Astrocyte (in vitro differentiated cells and primary cell): ENCODE results near the gene AMPD3. TPM values are rescaled to one million over a fixed set of nuclear protein-coding genes. Genes with fewer than 3 reads are reported as not detected.

Experiments
- DNase-seq: peaks from one replicate; pipeline ENCODE4 v3.0.0-alpha.2; 2010; ENCODE audit warnings: low read depth
- FAIRE-seq: peaks from 2 replicates; lab custom pipeline; 2011; peaks lifted over from hg19 to GRCh38; lab: Jason Lieb, UNC
- H2AFZ ChIP-seq: 2 replicates; pipeline ENCODE4 v1.6.0; 2012; ENCODE audit warnings: low read depth, low read length, inconsistent platforms
- H3K27ac ChIP-seq: 2 replicates; pipeline ENCODE4 v1.5.1; 2011; ENCODE audit warnings: low read depth, low read length, inconsistent platforms
- H3K27me3 ChIP-seq: 2 replicates; pipeline ENCODE4 v1.6.0; 2011; ENCODE audit warnings: low read length, inconsistent platforms; ENCODE audit not compliant: insufficient read depth
- H3K36me3 ChIP-seq: 2 replicates; pipeline ENCODE4 v1.5.1; 2011; ENCODE audit warnings: low read length, inconsistent platforms; ENCODE audit not compliant: insufficient read depth
- H3K4me1 ChIP-seq: 2 replicates; pipeline ENCODE4 v1.5.1; 2011; ENCODE audit warnings: low read length, inconsistent platforms; ENCODE audit not compliant: insufficient read depth
- H3K4me2 ChIP-seq: 2 replicates; pipeline ENCODE4 v1.6.0; 2012; ENCODE audit warnings: low read length, inconsistent platforms
- H3K4me3 ChIP-seq: 2 replicates; pipeline ENCODE4 v1.5.1; 2011; ENCODE audit warnings: low read depth, mild to moderate bottlenecking, low read length, inconsistent platforms; ENCODE audit not compliant: insufficient read depth
- H3K79me2 ChIP-seq: 2 replicates; pipeline ENCODE4 v1.6.0; 2012; ENCODE audit warnings: mild to moderate bottlenecking, low read length, inconsistent platforms; ENCODE audit not compliant: insufficient read depth
- H3K9ac ChIP-seq: 2 replicates; pipeline ENCODE4 v1.6.0; 2012; ENCODE audit warnings: mild to moderate bottlenecking, low read length, inconsistent platforms
- H3K9me3 ChIP-seq: 2 replicates; pipeline ENCODE4 v1.5.1; 2012; ENCODE audit warnings: low read depth, mild to moderate bottlenecking, low read length, inconsistent platforms; ENCODE audit not compliant: insufficient read depth
- H4K20me1 ChIP-seq: 2 replicates; pipeline ENCODE4 v1.6.0; 2012; ENCODE audit warnings: low read length, inconsistent platforms; ENCODE audit not compliant: insufficient read depth
- H3K27ac Mint-ChIP-seq: one replicate; pipeline ENCODE4 v1.8.0; 2021; ENCODE audit warnings: mild to moderate bottlenecking, mixed read lengths; ENCODE audit not compliant: unreplicated experiment
- H3K27me3 Mint-ChIP-seq: one replicate; pipeline ENCODE4 v1.8.0; 2021; ENCODE audit warnings: low read depth, mixed read lengths; ENCODE audit not compliant: unreplicated experiment
- H3K36me3 Mint-ChIP-seq: one replicate; pipeline ENCODE4 v1.8.0; 2021; ENCODE audit warnings: low read depth, mixed read lengths; ENCODE audit not compliant: unreplicated experiment
- H3K4me1 Mint-ChIP-seq: one replicate; pipeline ENCODE4 v1.8.0; 2021; ENCODE audit warnings: low read depth, mixed read lengths; ENCODE audit not compliant: unreplicated experiment
- H3K4me3 Mint-ChIP-seq: one replicate; pipeline ENCODE4 v1.8.0; 2021; ENCODE audit warnings: mild to moderate bottlenecking, moderate library complexity, mixed read lengths; ENCODE audit not compliant: unreplicated experiment
- H3K9me3 Mint-ChIP-seq: one replicate; pipeline ENCODE4 v1.8.0; 2021; ENCODE audit warnings: mild to moderate bottlenecking, mixed read lengths; ENCODE audit not compliant: unreplicated experiment
- CTCF ChIP-seq: IDR thresholded peaks from 2 replicates; pipeline ENCODE4 v1.5.1; 2011; ENCODE audit warnings: low read depth, mild to moderate bottlenecking, inconsistent platforms, low read length, moderate library complexity; ENCODE audit not compliant: insufficient read depth
- EZH2 ChIP-seq: IDR thresholded peaks from 2 replicates; pipeline ENCODE4 v1.6.1; 2012; ENCODE audit warnings: mild to moderate bottlenecking, low read length, inconsistent platforms; ENCODE audit not compliant: insufficient read depth
- total RNA-seq: library from RNA; stranded (reverse); gene quantifications from 2 replicates; pipeline ENCODE4 v1.2.1, GENCODE V29; 2021

The AMPD3 gene
- total RNA-seq, 1 donor from 2014 or later: 5.6 TPM

GRCh38 chr11:10537600-10537999, 82.5 kb downstream of the AMPD3 start:
- no peak for FAIRE-seq
- H3K79me2 ChIP-seq: peaks cover 37% of the 10 kb centered on the region
- H3K9me3 Mint-ChIP-seq: no peaks in the 10 kb centered on the region

DNA sequence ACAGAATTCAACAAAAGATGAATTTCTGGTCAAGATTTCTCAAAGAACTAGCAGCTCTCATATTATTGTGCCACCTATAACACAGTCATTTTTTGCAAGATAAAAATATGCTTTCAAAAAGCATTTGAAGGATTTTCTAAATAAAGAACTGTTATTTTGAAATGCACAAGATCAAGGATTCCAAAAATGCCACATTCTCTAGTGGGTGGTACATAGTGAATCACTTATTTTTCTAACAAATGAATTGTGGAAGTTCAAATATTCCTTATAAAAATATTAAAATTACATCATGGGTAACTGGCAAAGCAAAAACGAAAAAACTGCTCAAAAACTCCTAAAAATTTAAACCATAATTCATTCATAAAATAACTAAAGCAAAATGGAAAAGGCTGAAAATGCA, 83.9 kb downstream of the AMPD3 start:
- H3K9ac ChIP-seq: no peak overlapping the region
- H3K27ac ChIP-seq: no peak overlapping the region
- Mint-ChIP-seq H3K27ac (no peak overlapping the region), H3K9me3 (no peaks in the 10 kb centered on the region), H3K4me1 (peaks cover 6% of the 10 kb centered on the region), H3K27me3 (no peaks in the 10 kb centered on the region), H3K4me3 (peak overlapping the region; percentile 3), H3K36me3 (no peaks in the 10 kb centered on the region)
- no peak for FAIRE-seq
- H2AFZ ChIP-seq: no peak overlapping the region
- no peaks in the 10 kb centered on the region for H3K27me3 ChIP-seq
- no peak for DNase-seq
- H4K20me1 ChIP-seq: no peaks in the 10 kb centered on the region
- no peaks in the 10 kb centered on the region for H3K9me3 ChIP-seq
- no peak overlapping the region for H3K4me3 ChIP-seq
- peaks cover 6% of the 10 kb centered on the region for H3K4me1 ChIP-seq
- H3K4me2 ChIP-seq: peak overlapping the region; percentile 18
- no peaks in the 10 kb centered on the region for H3K36me3 ChIP-seq
- H3K79me2 ChIP-seq: peaks cover 37% of the 10 kb centered on the region
- TF ChIP-seq EZH2 (no peak), CTCF (no peak)

More at GRCh38 chr11:10537600-10537999, 82.5 kb downstream of the AMPD3 start:
- no peaks in the 10 kb centered on the region for H3K27me3 Mint-ChIP-seq
- no peaks in the 10 kb centered on the region for H3K27me3 ChIP-seq
- no peak for TF ChIP-seq EZH2
- no peak for TF ChIP-seq CTCF
- H3K36me3 ChIP-seq: no peaks in the 10 kb centered on the region
- no peak overlapping the region for H2AFZ ChIP-seq
- H3K4me3 Mint-ChIP-seq: no peak overlapping the region
- no peak overlapping the region for H3K9ac ChIP-seq
- H3K36me3 Mint-ChIP-seq: no peaks in the 10 kb centered on the region
- no peak overlapping the region for H3K27ac Mint-ChIP-seq
- no peak overlapping the region for H3K27ac ChIP-seq
- no peak for DNase-seq
- peaks cover 6% of the 10 kb centered on the region for H3K4me1 ChIP-seq
- H3K9me3 ChIP-seq: no peaks in the 10 kb centered on the region
- H3K4me1 Mint-ChIP-seq: peaks cover 6% of the 10 kb centered on the region
- H4K20me1 ChIP-seq: no peaks in the 10 kb centered on the region
- no peak overlapping the region for H3K4me3 ChIP-seq
- H3K4me2 ChIP-seq: no peak overlapping the region

DNA sequence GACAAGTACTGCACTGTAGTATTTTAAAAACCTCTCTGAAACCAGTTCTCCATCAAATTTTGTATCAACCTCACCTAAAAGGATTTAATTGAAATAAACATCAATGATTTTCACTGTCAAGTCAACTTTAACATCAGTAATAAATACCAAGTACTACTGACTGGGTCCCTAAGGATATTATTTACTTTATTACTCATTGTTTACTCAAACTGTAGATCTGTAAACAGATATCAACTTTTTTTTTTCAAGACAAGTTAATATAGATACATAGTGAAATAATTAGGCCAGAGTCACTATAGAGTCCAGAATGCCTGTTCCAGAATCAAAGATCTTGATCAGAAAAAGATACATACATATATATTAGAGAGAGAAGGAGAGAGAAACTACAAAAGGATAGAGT, 84.3 kb downstream of the AMPD3 start:
- DNase-seq (no peak), FAIRE-seq (no peak)
- H3K36me3 ChIP-seq: no peaks in the 10 kb centered on the region
- H3K27ac ChIP-seq: no peak overlapping the region
- H3K79me2 ChIP-seq: peaks cover 37% of the 10 kb centered on the region
- Mint-ChIP-seq H3K36me3 (no peaks in the 10 kb centered on the region), H3K27me3 (no peaks in the 10 kb centered on the region), H3K27ac (no peak overlapping the region), H3K4me1 (peaks cover 6% of the 10 kb centered on the region), H3K9me3 (no peaks in the 10 kb centered on the region), H3K4me3 (peak overlapping the region; percentile 93)
- no peaks in the 10 kb centered on the region for H3K27me3 ChIP-seq
- no peaks in the 10 kb centered on the region for H3K9me3 ChIP-seq
- H2AFZ ChIP-seq: no peak overlapping the region
- no peaks in the 10 kb centered on the region for H4K20me1 ChIP-seq
- H3K4me1 ChIP-seq: peaks cover 6% of the 10 kb centered on the region
- H3K9ac ChIP-seq: no peak overlapping the region
- no peak overlapping the region for H3K4me2 ChIP-seq
- H3K4me3 ChIP-seq: no peak overlapping the region
- TF ChIP-seq EZH2: no peak
- TF ChIP-seq CTCF: no peak
